HCT116 (cell line): ENCODE measurements around the gene VARS1.

Experiments used
- ATF3 ChIP-seq: IDR thresholded peaks from 2 replicates; pipeline ENCODE4 v1.6.1; 2012
- CEBPB ChIP-seq: IDR thresholded peaks from 2 replicates; pipeline ENCODE4 v1.6.1; 2012; ENCODE audit warnings: low read depth
- EGR1 ChIP-seq: IDR thresholded peaks from 2 replicates; pipeline ENCODE4 v1.6.1; 2012; ENCODE audit warnings: low read depth
- ELF1 ChIP-seq: IDR thresholded peaks from 2 replicates; pipeline ENCODE4 v1.6.1; 2012; ENCODE audit warnings: low read depth, borderline replicate concordance
- POLR2A ChIP-seq: IDR thresholded peaks from 2 replicates; pipeline ENCODE4 v1.7.0; 2011; ENCODE audit warnings: borderline replicate concordance; ENCODE audit not compliant: insufficient read depth, insufficient read length; ENCODE audit errors: extremely low read depth
- POLR2AphosphoS5 ChIP-seq: IDR thresholded peaks from 2 replicates; pipeline ENCODE4 v1.6.1; 2011; ENCODE audit warnings: mild to moderate bottlenecking, low read depth, low read length, moderate library complexity
- SIN3A ChIP-seq: IDR thresholded peaks from 2 replicates; pipeline ENCODE4 v1.6.1; 2012; ENCODE audit warnings: low read depth
- SRF ChIP-seq: IDR thresholded peaks from 2 replicates; pipeline ENCODE4 v1.6.1; 2012; ENCODE audit warnings: low read depth
- ZBTB33 ChIP-seq: IDR thresholded peaks from 2 replicates; pipeline ENCODE4 v1.6.1; 2011; ENCODE audit warnings: mild to moderate bottlenecking, low read length, moderate library complexity; ENCODE audit not compliant: insufficient replicate concordance; ENCODE audit errors: extremely low read depth
- TF ChIP-seq, protein P1 (sequence below), 3 experiments: fragments of 200-600 bp in 1 of 3; sonication (generic) in 1 of 3; IDR thresholded peaks in 2 of 3; conservative IDR thresholded peaks in 1 of 3; 2 replicates each; pipeline ENCODE4 v1.5.1; 2012 to 2017; ENCODE audit warnings: low read depth in 2 of 3, low read length in 2 of 3, antibody characterized with exemption in 1 of 3, borderline replicate concordance in 1 of 3, control low read depth in 1 of 3, mild to moderate bottlenecking in 1 of 3, mixed read lengths in 1 of 3, mixed run types in 1 of 3, moderate library complexity in 1 of 3; ENCODE audit not compliant: insufficient read depth in 1 of 3

GRCh38 chr6:31842053-31842452 lies 46.5 kb upstream of the VARS1 start:
- TF ChIP-seq EGR1 (no peak), ATF3 (no peak), SRF (no peak), ELF1 (no peak), CEBPB (no peak), SIN3A (no peak), POLR2A (no peak), ZBTB33 (no peak), POLR2AphosphoS5 (no peak)
- TF ChIP-seq, protein P1, sequence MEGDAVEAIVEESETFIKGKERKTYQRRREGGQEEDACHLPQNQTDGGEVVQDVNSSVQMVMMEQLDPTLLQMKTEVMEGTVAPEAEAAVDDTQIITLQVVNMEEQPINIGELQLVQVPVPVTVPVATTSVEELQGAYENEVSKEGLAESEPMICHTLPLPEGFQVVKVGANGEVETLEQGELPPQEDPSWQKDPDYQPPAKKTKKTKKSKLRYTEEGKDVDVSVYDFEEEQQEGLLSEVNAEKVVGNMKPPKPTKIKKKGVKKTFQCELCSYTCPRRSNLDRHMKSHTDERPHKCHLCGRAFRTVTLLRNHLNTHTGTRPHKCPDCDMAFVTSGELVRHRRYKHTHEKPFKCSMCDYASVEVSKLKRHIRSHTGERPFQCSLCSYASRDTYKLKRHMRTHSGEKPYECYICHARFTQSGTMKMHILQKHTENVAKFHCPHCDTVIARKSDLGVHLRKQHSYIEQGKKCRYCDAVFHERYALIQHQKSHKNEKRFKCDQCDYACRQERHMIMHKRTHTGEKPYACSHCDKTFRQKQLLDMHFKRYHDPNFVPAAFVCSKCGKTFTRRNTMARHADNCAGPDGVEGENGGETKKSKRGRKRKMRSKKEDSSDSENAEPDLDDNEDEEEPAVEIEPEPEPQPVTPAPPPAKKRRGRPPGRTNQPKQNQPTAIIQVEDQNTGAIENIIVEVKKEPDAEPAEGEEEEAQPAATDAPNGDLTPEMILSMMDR (IDR thresholded peaks at IDR 0.05 in 2 of 3, conservative IDR thresholded peaks at IDR 0.05 in 1 of 3; ENCODE audit: borderline replicate concordance in 1 of 3, insufficient read depth in 1 of 3, low read depth in 2 of 3, low read length in 2 of 3), result no peak
